Fibroblast of pulmonary artery (primary cell): ENCODE data around the gene LDLRAD4.

Experiments used
- DNase-seq: peaks from one replicate; pipeline ENCODE4 v3.0.0-alpha.2; 2010; ENCODE audit warnings: low read depth
- H3K4me3 ChIP-seq: replicated peaks from 2 replicates; pipeline ENCODE4 v1.5.1; 2011; ENCODE audit warnings: low read depth, mild to moderate bottlenecking, control low read depth, low read length, moderate library complexity
- CTCF ChIP-seq: IDR thresholded peaks from 2 replicates; pipeline ENCODE4 v1.5.1; 2011; ENCODE audit warnings: mild to moderate bottlenecking, control low read depth, low read length, inconsistent platforms; ENCODE audit errors: missing control alignments

LDLRAD4 gene

GRCh38 chr18:13179566-13180113 is 38.9 kb upstream of the LDLRAD4 start:
- TF ChIP-seq CTCF, result no peak
- no peak for DNase-seq

DNA sequence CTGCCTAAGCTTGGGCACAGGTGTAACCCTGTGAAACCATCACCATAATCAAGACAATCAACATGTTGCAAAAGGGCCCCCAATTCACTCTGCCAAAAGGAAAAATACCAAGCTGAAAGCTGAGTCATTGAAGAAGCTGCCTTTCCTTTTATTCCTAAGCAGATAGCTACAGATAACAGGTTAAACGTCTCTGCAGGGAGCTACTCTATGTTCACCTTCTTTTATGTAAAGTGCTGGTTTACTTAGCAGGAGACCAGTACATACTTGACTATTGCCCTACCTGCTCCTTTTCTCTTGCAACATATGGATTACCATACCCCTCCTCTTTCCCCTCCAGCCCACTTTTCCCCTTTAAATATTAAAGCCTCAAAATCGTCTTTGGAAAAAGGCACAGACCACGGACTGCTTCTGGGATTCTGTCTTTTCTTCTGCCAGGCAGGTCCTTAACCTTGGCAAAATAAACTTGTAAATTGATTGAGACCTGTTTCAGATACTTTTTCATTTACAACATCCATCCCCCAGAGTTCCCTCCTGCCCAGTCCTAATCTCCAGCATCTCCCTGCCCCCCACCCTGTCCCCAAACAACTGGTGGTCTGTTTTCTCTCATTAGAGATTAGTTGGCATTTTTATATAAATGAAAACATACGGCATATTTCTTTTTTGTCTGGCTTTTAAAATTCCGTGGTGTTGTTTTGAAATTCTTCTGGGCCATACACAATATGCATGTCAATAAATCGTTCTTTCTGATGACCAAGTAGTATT is 37.8 kb upstream of the LDLRAD4 start:
- DNase-seq, result no peak
- TF ChIP-seq CTCF, result no peak
- H3K4me3 ChIP-seq, result no peak overlapping the region

More at GRCh38 chr18:13179566-13180113, 38.9 kb upstream of the LDLRAD4 start:
- H3K4me3 ChIP-seq, result no peak overlapping the region

GRCh38 chr18:13181765-13182164 is 36.8 kb upstream of the LDLRAD4 start:
- no peak for DNase-seq
- no peak for TF ChIP-seq CTCF

DNA sequence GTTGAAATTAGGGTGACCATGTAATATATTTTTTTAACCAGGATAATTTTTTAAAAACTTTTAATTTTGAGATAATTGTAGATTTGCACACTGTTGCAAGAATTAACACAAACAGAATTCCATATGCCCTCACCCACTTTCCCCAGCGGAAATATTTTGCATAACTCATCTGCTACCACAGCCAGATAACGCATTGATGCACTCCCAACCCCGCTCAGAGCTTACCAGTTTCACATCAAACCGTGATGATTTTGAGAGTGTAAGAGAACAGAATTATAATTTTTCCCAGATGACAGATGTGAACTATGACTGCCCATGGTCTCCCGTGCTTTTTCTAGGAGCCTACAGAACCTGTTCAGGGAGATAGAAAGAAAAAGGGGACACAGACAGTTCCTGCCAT is 35.2 kb upstream of the LDLRAD4 start:
- H3K4me3 ChIP-seq, result no peak overlapping the region
- DNase-seq, result peak; percentile 8
- no peak for TF ChIP-seq CTCF

More at GRCh38 chr18:13181765-13182164, 36.8 kb upstream of the LDLRAD4 start:
- H3K4me3 ChIP-seq, result no peak overlapping the region

DNA sequence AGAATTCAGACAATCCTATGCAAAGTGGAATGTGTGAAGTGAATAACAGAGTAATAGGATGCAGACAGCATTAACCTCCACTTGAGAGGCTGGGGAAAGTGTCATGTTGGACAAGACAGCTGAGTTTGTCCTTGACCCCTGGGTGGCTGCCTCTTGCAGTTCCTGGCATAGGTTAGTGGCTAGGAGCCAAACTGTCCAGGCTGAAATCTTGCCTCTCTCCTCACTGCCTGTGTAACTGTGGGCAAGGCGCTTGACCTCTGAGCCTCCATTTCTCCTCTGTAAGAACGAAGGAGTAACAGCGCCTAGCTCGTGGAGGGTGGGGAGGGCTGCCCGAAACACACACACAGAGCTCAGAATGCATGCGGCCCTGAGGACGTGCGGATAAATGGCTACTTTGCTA is 34.8 kb upstream of the LDLRAD4 start:
- no peak for TF ChIP-seq CTCF
- no peak for DNase-seq
- H3K4me3 ChIP-seq, result no peak overlapping the region

DNA sequence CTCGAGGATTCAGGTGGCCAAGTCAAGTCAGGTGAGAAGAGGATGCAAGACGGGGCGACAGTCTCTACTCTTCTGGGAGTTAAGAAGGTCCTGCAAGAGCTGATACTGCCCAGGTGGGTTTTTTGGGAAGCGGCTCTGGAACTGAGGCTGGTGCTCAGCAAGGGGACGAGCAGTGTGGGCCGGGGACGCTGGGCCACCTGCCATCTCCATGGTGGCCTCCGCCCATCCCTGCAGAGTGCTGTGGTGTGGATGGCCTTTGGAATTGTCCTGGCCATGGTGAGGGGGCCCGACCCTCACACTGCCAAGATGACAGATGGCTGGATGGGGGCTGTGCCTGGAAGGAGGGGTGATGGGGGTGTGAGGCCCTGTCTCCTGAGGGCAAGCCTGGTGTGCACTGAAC is 34.2 kb upstream of the LDLRAD4 start:
- TF ChIP-seq CTCF, result no peak
- H3K4me3 ChIP-seq, result no peak overlapping the region
- no peak for DNase-seq
